ENCODE measurements around the gene UGT1A8. TPM values are rescaled to one million over a fixed set of nuclear protein-coding genes. Genes with fewer than 3 reads are reported as not detected.
A peak's percentile ranks its signal among the peaks of the same experiment; 100 is the strongest.

The UGT1A8 gene
- total and polyA plus RNA-seq, 2 donors (not counting 1 experiment from before 2014, with no cell fraction given), result not detected

DNA sequence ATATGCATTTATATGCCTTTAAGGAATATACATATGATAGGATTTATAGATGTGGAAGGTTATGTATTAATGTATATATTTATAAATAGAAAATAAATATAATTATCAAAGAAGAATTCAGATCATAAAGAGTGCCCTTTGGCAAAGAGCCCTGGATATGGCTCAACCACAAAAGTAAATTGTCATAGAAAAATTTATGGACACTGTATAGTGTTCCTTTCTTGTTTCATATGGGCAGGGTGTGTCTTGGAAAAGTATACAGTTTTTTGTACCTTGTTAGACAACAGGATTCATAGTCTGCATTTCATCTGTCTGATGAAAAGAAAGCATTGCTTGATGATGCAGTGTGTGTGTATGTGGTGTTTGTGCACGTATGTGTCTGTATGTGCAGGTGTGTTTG is 67.2 kb downstream of the UGT1A8 start:
- Histone ChIP-seq H4K20me1 (ENCODE audit: control insufficient read depth, extremely low read depth, insufficient read depth, low read length) (no peaks in the 10 kb centered on the region), H3K9ac (ENCODE audit: insufficient read depth, low read length) (no peak overlapping the region), H3K27ac (ENCODE audit: insufficient read depth, low read length) (no peak overlapping the region), H3K4me3 (replicated peaks in 1 of 4; ENCODE audit: control extremely low read depth in 1 of 4, insufficient read depth in 1 of 4, low read depth in 3 of 4, low read length in 4 of 4) (no peak overlapping the region), H3K9me3 (ENCODE audit: control insufficient read depth, insufficient read depth, low read depth, low read length) (no peaks in the 10 kb centered on the region), H3K27me3 (ENCODE audit: control insufficient read depth, insufficient read depth, low read length) (no peaks in the 10 kb centered on the region), H2AFZ (ENCODE audit: low read length) (no peak overlapping the region), H3K4me1 (ENCODE audit: control insufficient read depth, extremely low read depth, insufficient read depth, low read length) (no peaks in the 10 kb centered on the region), H3K79me2 (ENCODE audit: control insufficient read depth, insufficient read depth, low read length) (no peaks in the 10 kb centered on the region), H3K36me3 (ENCODE audit: control insufficient read depth, insufficient read depth, low read length) (no peaks in the 10 kb centered on the region), H3K4me2 (ENCODE audit: extremely low read depth, insufficient read depth, low read length) (no peak overlapping the region)
- TF ChIP-seq, protein P1, sequence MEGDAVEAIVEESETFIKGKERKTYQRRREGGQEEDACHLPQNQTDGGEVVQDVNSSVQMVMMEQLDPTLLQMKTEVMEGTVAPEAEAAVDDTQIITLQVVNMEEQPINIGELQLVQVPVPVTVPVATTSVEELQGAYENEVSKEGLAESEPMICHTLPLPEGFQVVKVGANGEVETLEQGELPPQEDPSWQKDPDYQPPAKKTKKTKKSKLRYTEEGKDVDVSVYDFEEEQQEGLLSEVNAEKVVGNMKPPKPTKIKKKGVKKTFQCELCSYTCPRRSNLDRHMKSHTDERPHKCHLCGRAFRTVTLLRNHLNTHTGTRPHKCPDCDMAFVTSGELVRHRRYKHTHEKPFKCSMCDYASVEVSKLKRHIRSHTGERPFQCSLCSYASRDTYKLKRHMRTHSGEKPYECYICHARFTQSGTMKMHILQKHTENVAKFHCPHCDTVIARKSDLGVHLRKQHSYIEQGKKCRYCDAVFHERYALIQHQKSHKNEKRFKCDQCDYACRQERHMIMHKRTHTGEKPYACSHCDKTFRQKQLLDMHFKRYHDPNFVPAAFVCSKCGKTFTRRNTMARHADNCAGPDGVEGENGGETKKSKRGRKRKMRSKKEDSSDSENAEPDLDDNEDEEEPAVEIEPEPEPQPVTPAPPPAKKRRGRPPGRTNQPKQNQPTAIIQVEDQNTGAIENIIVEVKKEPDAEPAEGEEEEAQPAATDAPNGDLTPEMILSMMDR (conservative IDR thresholded peaks at IDR 0.05 in 1 of 2, IDR thresholded peaks at IDR 0.05 in 1 of 2; ENCODE audit: low read depth in 1 of 2, low read length in 2 of 2), result no peak
- TF ChIP-seq EZH2 (IDR thresholded peaks at IDR 0.05; ENCODE audit: low read length, missing control alignments), result no peak
- DNase-seq (ENCODE audit: low read depth in 2 of 2), result no peak

DNA sequence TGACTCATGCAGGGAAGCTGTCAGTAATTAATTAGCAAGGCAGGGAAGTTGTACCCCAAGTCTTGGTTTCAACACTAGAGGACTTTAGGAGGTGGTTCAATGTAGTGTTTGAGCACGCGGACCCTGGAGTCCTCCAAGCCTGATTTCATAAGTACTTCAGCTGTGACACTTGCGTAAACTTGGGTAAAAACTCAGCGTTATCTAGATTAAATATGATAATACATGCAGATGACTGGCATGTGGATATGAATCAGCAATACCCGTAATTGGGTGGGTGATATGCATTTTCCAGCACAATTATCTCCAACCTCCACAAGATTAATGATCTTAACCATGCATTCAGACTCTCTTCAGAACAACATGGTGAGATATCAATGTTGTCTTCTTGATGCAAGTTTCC is 69.5 kb downstream of the UGT1A8 start:
- Histone ChIP-seq H3K36me3 (ENCODE audit: control insufficient read depth, insufficient read depth, low read length) (no peaks in the 10 kb centered on the region), H3K4me3 (replicated peaks in 1 of 4; ENCODE audit: control extremely low read depth in 1 of 4, insufficient read depth in 1 of 4, low read depth in 3 of 4, low read length in 4 of 4) (no peak overlapping the region), H3K27me3 (ENCODE audit: control insufficient read depth, insufficient read depth, low read length) (no peaks in the 10 kb centered on the region), H3K79me2 (ENCODE audit: control insufficient read depth, insufficient read depth, low read length) (no peaks in the 10 kb centered on the region), H3K9me3 (ENCODE audit: control insufficient read depth, insufficient read depth, low read depth, low read length) (no peaks in the 10 kb centered on the region), H2AFZ (ENCODE audit: low read length) (no peak overlapping the region), H3K4me1 (ENCODE audit: control insufficient read depth, extremely low read depth, insufficient read depth, low read length) (no peaks in the 10 kb centered on the region), H3K9ac (ENCODE audit: insufficient read depth, low read length) (no peak overlapping the region), H4K20me1 (ENCODE audit: control insufficient read depth, extremely low read depth, insufficient read depth, low read length) (no peaks in the 10 kb centered on the region), H3K27ac (ENCODE audit: insufficient read depth, low read length) (no peak overlapping the region), H3K4me2 (ENCODE audit: extremely low read depth, insufficient read depth, low read length) (no peak overlapping the region)
- TF ChIP-seq EZH2 (IDR thresholded peaks at IDR 0.05; ENCODE audit: low read length, missing control alignments), result no peak
- TF ChIP-seq, protein P1 (conservative IDR thresholded peaks at IDR 0.05 in 1 of 2, IDR thresholded peaks at IDR 0.05 in 1 of 2; ENCODE audit: low read depth in 1 of 2, low read length in 2 of 2), result no peak
- peak in 1 of 2 donors; percentile 42 for DNase-seq (ENCODE audit: low read depth in 2 of 2)

DNA sequence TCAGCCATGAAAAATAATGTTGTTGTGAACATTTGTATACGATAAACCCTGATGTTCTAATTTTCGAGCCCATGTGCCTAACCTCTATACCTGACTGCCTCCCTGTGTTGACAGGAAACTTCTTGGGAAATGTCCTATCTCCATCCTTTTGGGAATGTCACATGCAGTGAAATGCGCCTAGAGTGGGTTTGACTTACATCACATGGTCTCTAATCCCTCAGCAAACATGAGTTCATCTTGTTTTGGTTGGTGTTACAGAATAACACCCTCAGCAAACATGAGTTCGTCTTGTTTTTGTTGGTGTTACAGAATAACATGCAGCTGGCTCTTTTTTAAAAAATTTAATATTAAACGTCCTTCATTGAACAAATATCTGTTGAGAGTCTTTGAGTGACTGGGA is 70.9 kb downstream of the UGT1A8 start:
- Histone ChIP-seq H3K79me2 (ENCODE audit: control insufficient read depth, insufficient read depth, low read length) (no peaks in the 10 kb centered on the region), H2AFZ (ENCODE audit: low read length) (no peak overlapping the region), H3K4me1 (ENCODE audit: control insufficient read depth, extremely low read depth, insufficient read depth, low read length) (no peaks in the 10 kb centered on the region), H3K4me2 (ENCODE audit: extremely low read depth, insufficient read depth, low read length) (no peak overlapping the region), H3K9ac (ENCODE audit: insufficient read depth, low read length) (no peak overlapping the region), H4K20me1 (ENCODE audit: control insufficient read depth, extremely low read depth, insufficient read depth, low read length) (no peaks in the 10 kb centered on the region), H3K27me3 (ENCODE audit: control insufficient read depth, insufficient read depth, low read length) (no peaks in the 10 kb centered on the region), H3K36me3 (ENCODE audit: control insufficient read depth, insufficient read depth, low read length) (no peaks in the 10 kb centered on the region), H3K4me3 (replicated peaks in 1 of 4; ENCODE audit: control extremely low read depth in 1 of 4, insufficient read depth in 1 of 4, low read depth in 3 of 4, low read length in 4 of 4) (no peak overlapping the region), H3K9me3 (ENCODE audit: control insufficient read depth, insufficient read depth, low read depth, low read length) (no peaks in the 10 kb centered on the region), H3K27ac (ENCODE audit: insufficient read depth, low read length) (no peak overlapping the region)
- TF ChIP-seq EZH2 (IDR thresholded peaks at IDR 0.05; ENCODE audit: low read length, missing control alignments), result no peak
- TF ChIP-seq, protein P1 (conservative IDR thresholded peaks at IDR 0.05 in 1 of 2, IDR thresholded peaks at IDR 0.05 in 1 of 2; ENCODE audit: low read depth in 1 of 2, low read length in 2 of 2), result no peak
- no peak for DNase-seq (ENCODE audit: low read depth in 2 of 2)
